ENCODE results near the gene IQCH.

DNA sequence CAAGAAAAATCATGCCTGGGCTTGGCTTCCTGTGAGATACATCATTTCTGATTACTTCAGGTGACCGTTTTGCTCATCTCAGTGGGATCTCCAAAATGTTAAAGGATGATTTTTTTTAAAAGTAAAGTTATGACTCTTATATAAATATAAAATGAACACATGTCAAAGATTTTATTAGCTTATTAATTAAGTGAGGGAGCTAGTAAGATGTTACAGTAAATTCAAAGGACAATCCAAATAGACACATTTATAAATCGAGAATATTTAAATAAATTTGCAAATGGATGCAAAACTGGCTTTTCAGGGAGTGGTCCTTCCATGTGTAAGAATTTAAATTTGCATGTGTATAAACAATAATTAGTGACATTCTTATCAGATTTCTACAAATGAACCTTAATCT, 87.0 kb downstream of the IQCH start:
- TF ChIP-seq, protein P1, sequence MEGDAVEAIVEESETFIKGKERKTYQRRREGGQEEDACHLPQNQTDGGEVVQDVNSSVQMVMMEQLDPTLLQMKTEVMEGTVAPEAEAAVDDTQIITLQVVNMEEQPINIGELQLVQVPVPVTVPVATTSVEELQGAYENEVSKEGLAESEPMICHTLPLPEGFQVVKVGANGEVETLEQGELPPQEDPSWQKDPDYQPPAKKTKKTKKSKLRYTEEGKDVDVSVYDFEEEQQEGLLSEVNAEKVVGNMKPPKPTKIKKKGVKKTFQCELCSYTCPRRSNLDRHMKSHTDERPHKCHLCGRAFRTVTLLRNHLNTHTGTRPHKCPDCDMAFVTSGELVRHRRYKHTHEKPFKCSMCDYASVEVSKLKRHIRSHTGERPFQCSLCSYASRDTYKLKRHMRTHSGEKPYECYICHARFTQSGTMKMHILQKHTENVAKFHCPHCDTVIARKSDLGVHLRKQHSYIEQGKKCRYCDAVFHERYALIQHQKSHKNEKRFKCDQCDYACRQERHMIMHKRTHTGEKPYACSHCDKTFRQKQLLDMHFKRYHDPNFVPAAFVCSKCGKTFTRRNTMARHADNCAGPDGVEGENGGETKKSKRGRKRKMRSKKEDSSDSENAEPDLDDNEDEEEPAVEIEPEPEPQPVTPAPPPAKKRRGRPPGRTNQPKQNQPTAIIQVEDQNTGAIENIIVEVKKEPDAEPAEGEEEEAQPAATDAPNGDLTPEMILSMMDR (IDR thresholded peaks at IDR 0.05), result no peak
- TF ChIP-seq POLR2A (IDR thresholded peaks at IDR 0.05), result no peak

All from body of pancreas (tissue), 4 donors.